Inferior parietal cortex (tissue), 1 donor: ENCODE results near the gene CD247.
"Not testable (repeated sequence)": the region's sequence is repeated elsewhere in the genome, so short reads cannot be mapped to it uniquely, and the experiment has no call there.

ENCODE experiments used
- DNase-seq: peaks from one replicate; pipeline ENCODE4 v3.0.0-alpha.2; 2016; ENCODE audit errors: extremely low spot score

Gene CD247

DNA sequence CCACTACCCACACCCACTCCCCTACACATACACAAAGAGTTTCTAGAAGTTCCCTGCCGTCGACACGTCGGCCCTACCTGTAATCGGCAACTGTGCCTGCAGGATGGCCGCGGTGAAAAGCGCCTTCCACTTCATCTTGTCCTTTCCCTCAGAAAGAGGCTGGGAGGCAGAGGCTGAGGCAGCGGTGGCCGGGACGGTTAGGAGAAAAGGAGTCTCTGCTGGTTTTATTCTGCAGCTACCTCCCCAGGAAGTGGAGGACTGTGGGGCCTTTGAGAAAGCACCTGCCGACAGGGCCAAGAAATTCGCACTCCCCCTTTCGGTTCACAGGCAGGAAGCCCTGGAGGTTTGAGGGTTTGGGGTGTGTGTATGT, at the start of gene CD247:
Gene CD247, minus strand, starts transcription at position 199 of the 370 bp plus-strand sequence. Its CDS starts 64 bp downstream, at position 135.
- DNase-seq = no peak

DNA sequence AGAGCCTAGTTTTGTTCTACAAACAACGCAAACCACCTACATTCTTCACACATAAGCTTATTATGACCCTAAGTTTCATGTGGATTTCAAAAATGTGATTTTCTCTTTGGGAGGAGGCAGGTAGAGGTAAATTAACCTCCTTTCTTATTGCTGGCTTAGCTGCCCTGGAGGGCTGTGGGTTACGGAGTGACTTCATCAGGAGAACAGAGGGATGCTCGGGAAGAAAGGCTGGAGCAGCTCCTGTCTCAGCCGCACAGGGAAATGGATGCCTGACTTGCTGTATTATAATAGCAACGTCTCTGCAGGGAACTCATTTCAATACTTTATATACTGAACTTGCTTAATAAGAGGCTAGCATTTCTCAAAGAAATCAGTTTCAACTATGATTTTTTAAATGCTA, 49.3 kb upstream of the CD247 start:
- no peak for DNase-seq

DNA sequence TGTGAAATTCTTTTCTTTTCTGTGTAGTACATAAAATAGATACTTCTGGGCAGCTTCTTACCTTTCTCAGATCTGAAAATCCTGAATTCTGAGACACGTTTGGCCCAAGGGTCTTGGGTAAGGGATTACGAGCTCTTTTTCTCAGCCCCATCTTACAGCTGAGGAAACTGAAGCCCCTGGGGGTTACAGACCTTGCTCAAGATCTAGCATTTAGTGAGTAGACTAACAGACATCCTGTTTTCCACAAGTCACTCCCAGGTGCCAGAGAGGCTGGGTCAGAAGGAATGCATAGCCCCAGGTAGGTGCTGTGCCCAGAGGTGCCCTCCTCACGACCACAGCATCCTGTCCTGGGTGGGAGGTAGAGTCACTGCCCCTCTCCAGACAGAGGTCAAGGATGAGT, 48.4 kb upstream of the CD247 start:
- no peak for DNase-seq

DNA sequence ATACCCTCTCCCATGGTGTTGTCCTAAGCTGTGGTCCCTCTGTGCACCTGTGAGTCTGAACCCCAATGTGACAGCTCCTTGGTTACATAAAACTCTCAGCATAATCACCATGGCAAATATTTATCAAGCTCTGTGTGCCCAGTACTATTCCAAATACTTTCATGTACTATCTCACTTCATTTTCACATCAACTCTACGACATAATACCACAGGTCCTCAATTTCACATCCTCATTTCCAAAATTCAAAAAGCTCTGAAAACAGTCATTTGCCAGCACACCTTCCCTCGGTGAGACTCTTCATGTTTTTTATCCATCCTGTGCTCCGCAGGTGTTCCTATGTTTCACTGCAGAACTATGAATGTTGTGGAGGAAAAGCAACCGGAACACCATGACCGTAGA, 47.6 kb upstream of the CD247 start:
- DNase-seq = no peak

DNA sequence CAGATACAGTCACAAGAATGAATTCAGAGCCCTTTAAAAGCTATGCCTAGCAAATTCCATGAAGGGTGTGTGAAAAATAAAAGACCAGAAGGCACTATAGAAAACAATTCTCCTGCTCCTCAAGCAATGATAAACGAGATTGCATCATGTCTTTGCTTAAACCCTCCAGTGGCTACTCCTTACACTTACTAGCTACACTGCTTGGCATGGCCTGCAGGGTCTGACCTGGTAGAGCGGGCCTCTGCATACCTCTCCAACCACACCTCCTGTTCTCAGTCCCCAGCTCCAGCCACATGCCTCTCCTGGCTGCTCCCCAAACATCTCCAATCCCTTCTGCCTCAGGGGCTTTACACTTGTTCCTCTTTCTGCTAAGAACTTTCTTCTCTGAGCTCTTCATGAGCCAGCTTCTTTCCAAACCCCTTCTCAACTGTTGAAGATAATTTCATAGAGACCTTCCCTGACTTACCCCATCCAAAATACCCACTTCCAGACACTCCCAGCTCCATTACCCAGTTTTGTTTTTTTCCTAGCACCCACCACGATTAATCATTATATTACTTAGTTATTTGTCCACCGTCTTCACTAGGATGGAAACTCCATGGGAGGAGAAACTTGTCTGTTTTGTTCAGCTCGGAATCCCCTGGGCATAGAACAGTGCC, 46.4 kb upstream of the CD247 start:
- DNase-seq = no peak

DNA sequence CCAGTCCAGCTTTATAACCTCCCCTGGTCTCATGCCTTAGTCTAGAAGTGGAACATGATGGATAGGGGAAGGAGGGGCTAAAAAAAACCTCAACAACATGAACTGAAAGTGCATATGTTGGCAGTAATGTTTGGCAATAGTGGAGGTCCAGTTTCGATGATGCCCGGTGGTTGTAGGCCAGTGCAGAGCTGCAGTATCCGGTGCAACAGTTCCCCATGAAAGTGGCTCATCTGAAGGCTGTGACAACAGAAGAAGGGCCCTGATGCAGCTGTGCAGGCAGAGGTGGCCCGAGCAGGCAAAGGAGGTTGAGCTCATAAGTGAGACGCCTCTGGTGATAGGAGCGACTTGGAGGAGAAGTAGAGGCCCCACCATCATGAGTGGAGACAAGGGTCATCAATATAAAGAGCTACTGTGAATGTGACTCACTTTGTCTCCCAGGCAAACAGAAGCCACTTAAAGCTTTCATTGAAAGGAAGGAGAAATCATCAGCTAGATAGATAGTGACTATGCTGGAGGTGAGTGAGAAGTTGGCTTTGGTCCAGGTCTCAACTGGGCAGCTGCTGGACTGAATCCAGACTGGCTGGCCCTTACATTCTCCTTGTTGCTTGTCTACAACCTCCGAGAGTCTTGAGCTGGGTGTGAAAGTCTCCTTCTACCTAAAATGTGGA, 45.4 kb upstream of the CD247 start:
- no peak for DNase-seq

DNA sequence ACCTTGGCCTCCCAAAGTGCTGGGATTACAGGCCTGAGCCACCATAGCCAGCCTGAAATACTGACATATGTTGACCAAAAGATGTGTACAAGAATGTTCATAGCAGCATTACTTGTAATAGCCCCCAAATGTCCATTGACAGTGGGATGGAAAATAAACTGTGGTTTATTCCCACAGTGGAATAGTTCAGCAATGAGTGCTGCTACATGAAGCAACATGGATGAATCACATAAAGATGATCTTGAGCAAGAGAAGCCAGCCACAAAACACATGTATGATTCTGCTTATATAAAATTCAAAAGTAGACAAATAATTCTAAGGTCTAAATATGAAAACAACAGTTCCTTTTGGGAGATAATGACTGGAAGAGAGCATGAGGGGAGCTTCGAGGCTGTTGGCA, 44.4 kb upstream of the CD247 start:
- DNase-seq = no peak

DNA sequence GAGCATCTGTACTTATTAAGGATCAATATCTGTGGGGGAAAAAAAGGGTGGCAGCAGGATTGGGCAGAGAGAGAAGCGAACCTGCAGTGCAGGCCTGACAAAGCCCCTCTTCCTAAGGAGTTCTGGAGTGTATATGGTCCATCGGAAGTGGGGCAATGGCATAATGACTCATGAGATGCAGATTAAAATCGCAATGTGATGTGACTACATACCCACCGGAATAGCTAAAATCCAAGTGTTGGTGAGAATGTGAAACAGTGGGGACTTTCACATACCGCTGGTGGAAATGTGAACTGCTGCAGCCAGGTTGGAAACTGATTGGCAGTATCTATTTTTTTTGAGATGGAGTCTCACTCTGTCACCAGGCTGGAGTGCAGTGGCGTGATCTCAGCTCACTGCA, 43.4 kb upstream of the CD247 start:
- no peak for DNase-seq

DNA sequence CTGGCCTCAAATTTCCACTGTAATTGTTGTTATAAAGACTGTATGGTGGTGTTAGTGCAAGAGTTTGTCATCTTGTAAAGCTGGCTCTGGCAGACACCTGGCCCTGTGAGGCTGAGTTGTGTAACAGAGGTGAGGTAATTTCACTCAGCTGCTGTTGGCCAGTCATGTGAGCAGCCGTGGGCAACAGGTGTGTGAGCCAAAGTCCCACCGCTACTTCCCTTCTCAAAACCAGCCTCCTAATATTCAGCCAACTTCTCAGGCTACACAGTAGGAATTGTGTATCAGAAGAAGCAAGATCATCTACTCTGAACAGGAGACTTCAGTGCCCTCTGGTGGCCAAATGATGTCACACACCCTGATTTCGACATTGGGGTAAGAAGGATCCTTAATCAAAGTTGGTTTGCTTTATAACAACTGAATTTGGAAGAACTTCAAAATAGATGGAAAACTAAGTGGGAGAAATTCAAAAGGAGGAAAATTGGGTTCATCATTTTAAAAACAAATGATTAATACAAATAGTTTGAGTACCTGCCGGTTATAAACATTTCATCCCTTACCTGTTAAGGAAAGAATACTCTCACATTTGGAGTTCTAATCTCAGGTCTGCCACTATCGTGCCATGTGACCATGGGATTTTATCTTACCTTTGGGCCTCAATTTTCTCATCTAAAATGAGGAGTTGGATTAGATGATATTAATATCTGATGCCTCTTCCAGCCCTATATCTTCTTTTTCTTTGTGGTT, 37.8 kb upstream of the CD247 start:
- DNase-seq = peak; percentile 94

DNA sequence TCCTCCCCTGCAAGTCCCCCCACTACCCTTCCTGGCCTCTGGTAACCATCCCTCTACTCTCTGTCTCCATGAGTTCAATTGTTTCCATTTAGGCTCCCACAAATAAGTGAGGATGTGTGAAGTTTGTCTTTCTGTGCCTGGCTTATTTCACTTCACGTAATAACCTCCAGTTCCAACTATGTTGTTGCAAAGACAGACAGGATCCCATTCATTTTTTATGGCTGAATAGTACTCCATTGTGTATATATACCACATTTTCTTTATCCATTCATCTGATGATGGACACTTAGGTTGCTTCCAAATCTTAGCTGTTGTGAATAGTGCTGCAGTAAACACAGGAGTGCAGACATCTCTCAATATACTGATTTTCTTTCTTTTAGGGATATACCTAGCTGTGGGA, 36.7 kb upstream of the CD247 start:
- not testable (repeated sequence) for DNase-seq

DNA sequence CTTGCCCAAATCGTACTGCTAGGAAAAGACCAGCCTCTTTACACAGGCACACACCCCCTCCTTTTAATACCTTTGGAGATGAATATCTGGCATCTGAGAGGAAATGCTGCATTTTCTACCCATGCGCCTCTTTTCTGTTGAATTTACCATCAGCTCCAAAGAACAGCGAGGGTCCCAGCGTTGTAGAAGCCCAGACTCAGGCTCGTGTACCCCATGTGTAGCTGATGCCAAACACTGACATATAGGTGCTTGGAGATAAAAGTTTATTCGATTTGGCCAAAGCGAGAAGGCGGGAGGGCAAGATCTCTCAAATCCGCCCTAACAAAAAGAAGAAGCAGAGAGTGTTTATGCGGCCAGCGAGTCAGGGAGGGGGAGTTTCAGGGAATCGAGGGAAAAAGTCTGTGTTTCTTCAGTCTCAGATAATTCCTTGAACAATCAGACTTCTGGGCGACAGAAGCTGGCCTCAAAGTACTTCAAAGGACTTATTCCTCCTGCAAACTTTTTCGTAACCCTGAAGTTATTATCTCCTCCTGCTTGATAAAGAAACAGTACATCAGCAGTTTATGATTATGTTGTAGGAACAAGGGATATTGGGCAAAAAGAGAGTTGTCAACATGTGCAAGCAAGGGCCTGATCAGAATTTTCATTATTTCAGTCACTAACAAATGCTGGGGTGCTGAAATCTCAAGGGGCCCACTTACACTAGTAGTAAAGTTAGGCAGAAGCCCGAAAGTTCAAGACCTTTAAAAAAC, 35.9 kb upstream of the CD247 start:
- no peak for DNase-seq

DNA sequence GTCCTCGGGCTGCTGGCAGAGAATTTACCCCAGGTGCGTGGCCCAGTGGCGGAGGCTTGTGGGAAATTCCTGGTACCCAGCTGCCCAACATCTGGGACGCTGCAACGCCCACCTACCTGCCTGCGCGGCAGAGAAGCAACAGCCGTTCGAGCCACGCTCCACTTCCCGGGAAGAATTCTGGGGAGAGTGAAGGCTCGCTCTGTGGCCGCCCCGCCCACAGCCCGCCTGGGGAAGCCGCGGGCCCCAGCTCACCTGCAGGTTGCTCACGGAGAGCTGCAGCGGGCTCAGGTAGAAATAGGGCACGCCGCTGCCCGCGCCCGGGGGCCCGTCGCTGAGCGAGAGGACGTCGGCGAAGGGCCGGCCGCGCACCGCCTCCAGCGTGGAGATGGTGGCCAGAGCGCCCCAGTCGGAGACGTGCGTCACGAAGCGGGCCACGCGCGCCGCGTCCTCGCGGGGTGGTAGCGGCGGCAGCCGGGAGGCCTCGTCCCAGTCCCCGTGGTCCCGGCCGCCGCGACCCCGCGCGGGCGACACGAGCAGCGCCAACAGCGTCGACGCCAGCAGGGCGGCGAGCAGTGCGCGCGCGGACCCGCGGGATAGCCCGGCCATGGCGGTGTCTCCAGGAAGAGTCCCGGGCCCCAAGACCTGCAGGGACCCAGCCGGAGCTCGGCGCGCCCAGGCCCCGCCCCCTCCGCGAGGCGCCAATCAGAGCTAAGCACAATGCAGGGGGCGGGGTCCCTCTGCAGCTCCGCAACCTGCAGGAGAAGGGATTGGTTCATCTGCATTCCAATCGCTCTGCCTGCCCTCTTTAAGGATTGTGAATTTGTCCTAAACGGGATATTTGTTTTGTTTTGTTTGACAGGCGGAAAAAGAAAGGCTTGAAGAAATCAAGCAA, 35.1 kb upstream of the CD247 start, which contains the start of gene CREG1:
Gene CREG1, minus strand, starts transcription at position 627 of the 892 bp plus-strand sequence.
- DNase-seq = peak; percentile 91

DNA sequence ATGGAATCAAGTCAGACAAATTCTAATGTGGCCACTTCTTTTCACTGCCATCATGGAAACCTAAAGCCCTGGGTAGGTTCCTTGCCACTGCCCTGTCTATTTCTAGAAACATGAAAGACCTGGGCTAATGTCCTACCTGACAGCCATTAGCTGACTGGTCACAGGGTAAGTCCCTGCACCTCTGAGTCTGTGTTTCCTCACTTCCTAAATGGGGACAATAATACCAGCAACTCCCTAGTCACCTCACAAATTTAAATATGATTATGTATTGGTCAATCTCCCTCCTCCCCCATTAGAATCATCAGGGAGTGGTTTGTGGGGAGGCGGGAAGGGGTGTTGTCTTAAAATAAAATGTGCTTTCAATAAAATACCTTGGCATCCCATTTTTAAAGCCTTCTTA, 33.0 kb upstream of the CD247 start:
- no peak for DNase-seq

DNA sequence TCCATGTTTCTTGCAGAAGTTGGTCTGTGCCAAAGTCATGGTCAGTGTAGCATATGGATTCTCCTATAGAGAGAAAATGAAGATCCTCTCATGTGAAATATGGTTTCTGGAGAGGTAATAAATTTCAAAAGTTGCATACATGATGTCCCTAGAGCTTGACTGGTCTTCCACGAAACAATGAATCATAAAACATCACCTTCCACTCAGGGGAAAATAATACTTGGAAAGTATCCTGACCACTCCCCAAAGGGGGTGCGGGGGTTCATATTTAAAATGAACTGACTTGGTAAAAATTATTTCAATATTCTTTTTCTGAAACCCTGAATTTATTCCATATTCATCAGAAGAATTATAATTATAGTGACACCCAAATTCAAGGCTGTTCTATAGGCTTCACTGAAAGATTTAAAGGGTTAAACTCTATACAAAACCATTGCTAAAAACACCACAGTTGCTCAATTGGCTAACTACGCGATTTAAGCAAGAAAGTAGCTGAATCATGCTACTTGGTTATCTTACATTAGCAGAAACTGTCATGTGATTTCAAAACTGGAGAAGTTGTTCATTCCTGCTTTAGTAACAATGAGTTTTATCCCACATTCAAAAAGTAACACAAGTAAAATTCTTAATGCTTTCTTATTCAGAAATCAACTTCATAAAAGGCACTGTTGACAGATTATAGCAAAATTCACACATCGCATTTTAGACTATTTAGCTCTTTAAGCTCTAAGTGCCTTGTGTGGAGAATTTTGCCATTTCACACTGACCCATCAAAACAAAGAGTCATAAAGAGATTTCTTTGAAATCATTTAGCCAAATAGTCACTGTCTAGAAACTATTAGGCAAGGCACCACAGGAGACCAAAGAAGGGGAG, 30.0 kb upstream of the CD247 start:
- DNase-seq = no peak

DNA sequence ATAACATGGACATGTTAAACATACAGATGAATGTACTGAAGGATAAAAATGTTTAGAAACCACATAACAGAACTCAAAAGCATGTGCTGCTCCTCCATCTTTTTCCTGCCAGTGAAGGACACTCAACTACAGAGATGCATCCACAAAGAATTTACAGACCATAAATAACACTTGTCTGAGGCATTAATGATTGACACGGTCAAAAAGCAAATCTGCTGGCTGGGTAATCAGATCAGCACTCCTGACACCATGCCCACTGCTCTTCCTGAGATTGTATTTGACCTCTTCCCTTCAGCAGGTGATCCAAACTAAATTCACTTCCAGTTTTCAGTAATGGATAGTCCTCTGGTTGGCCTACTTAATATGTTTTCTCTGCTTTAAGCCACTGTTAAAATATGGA, 28.6 kb upstream of the CD247 start:
- DNase-seq = no peak

DNA sequence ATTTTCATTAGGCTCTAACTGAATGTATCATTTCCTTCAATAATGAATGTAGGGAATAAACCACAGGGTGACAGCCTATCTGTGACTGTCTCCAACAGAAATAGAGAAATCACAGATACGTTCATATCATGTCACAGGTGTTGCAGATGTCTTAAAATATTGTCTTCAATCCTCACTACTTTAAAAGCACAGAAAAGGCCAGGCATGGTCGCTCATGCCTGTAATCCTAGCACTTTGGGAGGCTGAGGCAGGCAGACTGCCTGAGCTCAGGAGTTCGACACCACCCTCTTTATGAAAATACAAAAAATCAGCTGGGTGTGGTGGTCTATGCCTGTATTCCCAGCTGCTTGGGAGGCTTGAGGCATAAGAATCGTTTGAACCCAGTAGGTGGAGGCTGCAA, 27.0 kb upstream of the CD247 start:
- DNase-seq = no peak

DNA sequence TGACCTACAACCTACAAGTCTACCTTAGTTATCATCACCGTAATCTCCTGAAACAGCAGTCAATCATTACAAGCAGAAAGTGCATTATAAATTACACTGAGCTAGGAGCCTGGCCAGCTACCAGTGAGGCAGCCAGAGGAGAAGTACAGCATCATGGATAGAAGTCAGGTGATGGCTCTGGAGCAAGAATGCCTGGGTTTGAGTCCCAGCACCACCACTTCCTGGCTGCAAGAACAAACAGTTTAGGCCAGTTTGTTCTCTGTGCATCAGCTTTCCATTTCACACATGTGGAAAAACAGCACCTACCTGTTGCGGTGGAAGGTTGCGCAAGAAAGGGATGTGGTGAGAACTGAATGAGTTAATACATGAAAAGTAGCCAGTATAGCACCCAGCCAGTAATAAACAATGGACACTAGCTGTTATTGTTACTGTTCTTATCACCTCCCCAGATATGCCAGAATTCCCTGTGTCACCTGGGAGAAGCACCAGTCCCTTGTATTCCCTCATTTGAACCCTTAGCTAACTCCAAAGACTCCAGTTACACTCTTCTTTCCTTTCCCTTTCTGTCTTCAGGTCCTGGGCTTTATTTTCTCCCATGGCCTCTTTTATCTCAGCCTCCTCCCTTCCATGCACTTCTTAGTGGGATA, 26.2 kb upstream of the CD247 start:
- no peak for DNase-seq

DNA sequence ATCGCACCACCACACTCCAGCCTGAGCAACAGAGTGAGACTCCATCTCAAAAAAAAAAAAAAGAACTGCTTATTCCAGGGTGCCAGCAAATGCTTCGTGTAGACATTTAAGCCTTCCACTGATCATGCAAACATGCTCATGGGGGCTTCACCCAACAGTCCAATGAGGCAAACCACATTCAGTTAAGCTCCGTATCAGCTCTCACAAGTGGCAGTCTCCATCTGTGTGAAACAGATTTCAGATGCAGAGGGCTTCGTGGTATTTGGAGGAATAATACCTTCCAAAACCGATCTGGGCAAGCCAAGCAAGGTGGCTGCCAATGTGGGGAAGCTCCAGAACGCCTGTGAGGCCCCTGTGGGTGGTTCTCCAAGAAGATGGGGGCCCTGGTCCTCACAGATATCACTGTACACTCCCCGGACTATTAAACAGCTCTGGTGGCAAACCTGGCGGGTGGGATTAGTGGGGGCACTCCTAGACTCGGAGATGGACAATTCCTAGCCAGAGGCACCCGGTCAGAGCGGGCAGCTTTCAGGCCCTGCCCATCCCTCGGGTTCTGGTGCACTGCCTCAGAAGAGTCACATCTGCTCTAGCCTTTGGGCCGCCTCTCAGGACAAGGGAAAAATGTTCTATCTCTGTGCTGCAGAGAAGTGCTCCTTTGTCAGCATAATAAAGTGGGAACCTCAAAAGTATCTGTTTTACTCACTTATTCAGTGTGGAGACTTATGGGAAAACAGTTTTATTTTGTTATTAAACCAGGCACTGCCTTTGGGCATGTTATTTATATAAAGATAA, 25.1 kb upstream of the CD247 start:
- DNase-seq = no peak
